ENCODE measurements around the gene PNKP. TPM values are rescaled to one million over a fixed set of nuclear protein-coding genes. Genes with fewer than 3 reads are reported as not detected.

Gene PNKP
- total RNA-seq, 1 experiment from 2014 or later = 90.3 TPM

DNA sequence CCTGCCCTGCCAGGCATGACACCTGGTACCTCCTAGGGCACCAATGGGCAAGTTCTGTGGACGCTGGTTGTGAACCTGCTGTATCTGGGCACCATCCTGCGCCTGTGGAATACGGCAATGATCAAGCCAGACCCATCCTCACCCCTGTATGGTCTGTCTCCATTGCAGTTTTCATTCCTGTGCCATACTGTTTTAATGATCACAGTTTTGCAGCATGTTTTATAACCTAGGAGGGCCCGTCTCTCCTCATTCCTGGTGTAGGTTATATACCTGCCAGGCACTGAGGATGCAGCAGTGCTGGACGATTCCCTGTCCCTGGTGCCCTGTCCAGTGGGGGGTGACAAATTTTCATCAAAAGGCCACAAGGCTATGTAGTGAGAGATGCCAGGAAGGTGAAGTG lies 15.7 kb upstream of the PNKP start:
- Mint-ChIP-seq H3K27me3 (ENCODE audit: insufficient read depth, unreplicated experiment) (no peaks in the 10 kb centered on the region), H3K36me3 (ENCODE audit: insufficient read depth, unreplicated experiment) (peaks cover 79% of the 10 kb centered on the region), H3K4me1 (ENCODE audit: insufficient read depth, unreplicated experiment) (peaks cover 4% of the 10 kb centered on the region), H3K4me3 (ENCODE audit: unreplicated experiment) (no peak overlapping the region), H3K9me3 (ENCODE audit: unreplicated experiment) (no peaks in the 10 kb centered on the region), H3K27ac (ENCODE audit: low read depth, unreplicated experiment) (no peak overlapping the region)
- BruUV-seq (replicated peaks) = no TSS peak
- TF ChIP-seq, protein P1, sequence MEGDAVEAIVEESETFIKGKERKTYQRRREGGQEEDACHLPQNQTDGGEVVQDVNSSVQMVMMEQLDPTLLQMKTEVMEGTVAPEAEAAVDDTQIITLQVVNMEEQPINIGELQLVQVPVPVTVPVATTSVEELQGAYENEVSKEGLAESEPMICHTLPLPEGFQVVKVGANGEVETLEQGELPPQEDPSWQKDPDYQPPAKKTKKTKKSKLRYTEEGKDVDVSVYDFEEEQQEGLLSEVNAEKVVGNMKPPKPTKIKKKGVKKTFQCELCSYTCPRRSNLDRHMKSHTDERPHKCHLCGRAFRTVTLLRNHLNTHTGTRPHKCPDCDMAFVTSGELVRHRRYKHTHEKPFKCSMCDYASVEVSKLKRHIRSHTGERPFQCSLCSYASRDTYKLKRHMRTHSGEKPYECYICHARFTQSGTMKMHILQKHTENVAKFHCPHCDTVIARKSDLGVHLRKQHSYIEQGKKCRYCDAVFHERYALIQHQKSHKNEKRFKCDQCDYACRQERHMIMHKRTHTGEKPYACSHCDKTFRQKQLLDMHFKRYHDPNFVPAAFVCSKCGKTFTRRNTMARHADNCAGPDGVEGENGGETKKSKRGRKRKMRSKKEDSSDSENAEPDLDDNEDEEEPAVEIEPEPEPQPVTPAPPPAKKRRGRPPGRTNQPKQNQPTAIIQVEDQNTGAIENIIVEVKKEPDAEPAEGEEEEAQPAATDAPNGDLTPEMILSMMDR (IDR thresholded peaks at IDR 0.05; ENCODE audit: unreplicated experiment) = no peak
- no peak for DNase-seq (ENCODE audit: unreplicated experiment)
- ChIA-PET POLR2A (no interaction called here), CTCF (interaction anchor here (0.6 kb wide), 1 partner anchor 18 kb away, joined by 3 read pairs; no protein-coding TSS in a partner anchor)
- intact Hi-C loops (cut with micrococcal nuclease) = no loop called here

DNA sequence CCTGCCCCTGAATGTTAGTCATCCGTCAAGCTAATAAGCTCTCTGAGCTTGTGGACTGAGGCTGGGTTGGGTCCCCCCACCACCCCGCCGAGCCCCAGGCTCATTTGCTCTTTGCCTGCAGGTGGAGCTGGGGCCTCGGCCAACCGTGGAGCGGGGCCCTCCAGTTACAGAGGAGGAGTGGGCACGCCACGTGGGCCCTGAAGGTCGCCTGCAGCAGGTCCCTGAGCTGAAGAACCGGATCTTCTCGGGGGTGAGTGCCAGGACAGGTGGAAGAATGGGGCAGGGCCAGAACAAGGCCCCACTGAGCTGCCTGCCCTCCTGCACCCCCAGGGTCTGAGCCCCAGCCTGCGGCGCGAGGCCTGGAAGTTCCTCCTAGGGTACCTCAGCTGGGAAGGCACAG lies 15.3 kb upstream of the PNKP start:
- POLR2A ChIA-PET = no interaction called here
- Mint-ChIP-seq H3K27ac (ENCODE audit: low read depth, unreplicated experiment) (no peak overlapping the region), H3K9me3 (ENCODE audit: unreplicated experiment) (no peaks in the 10 kb centered on the region), H3K4me1 (ENCODE audit: insufficient read depth, unreplicated experiment) (peaks cover 4% of the 10 kb centered on the region), H3K4me3 (ENCODE audit: unreplicated experiment) (no peak overlapping the region), H3K36me3 (ENCODE audit: insufficient read depth, unreplicated experiment) (peaks cover 82% of the 10 kb centered on the region), H3K27me3 (ENCODE audit: insufficient read depth, unreplicated experiment) (no peaks in the 10 kb centered on the region)
- BruUV-seq (replicated peaks) = no TSS peak
- intact Hi-C loops (cut with micrococcal nuclease) = no loop called here
- TF ChIP-seq, protein P1 (IDR thresholded peaks at IDR 0.05; ENCODE audit: unreplicated experiment) = no peak
- no peak for DNase-seq (ENCODE audit: unreplicated experiment)
- CTCF ChIA-PET = interaction anchor here (0.6 kb wide), 1 partner anchor 17 kb away, joined by 3 read pairs; no protein-coding TSS in a partner anchor

GRCh38 chr19:49881672-49882394 lies 14.5 kb upstream of the PNKP start:
- peaks cover 4% of the 10 kb centered on the region for H3K4me1 Mint-ChIP-seq (ENCODE audit: insufficient read depth, unreplicated experiment)
- no TSS peak for BruUV-seq (replicated peaks)

GRCh38 chr19:49881186-49881585 lies 13.8 kb upstream of the PNKP start:
- intact Hi-C loops (cut with micrococcal nuclease) = no loop called here
- Mint-ChIP-seq H3K4me3 (ENCODE audit: unreplicated experiment) (no peak overlapping the region), H3K36me3 (ENCODE audit: insufficient read depth, unreplicated experiment) (peaks cover 78% of the 10 kb centered on the region), H3K27ac (ENCODE audit: low read depth, unreplicated experiment) (no peak overlapping the region), H3K4me1 (ENCODE audit: insufficient read depth, unreplicated experiment) (peaks cover 4% of the 10 kb centered on the region), H3K27me3 (ENCODE audit: insufficient read depth, unreplicated experiment) (no peaks in the 10 kb centered on the region), H3K9me3 (ENCODE audit: unreplicated experiment) (no peaks in the 10 kb centered on the region)
- ChIA-PET CTCF (interaction anchor here (0.7 kb wide), 1 partner anchor 69 kb away, joined by 3 read pairs; no protein-coding TSS in a partner anchor), POLR2A (no interaction called here)
- DNase-seq (ENCODE audit: unreplicated experiment) = no peak
- TF ChIP-seq, protein P1 (IDR thresholded peaks at IDR 0.05; ENCODE audit: unreplicated experiment) = no peak
- no TSS peak for BruUV-seq (replicated peaks)

More at GRCh38 chr19:49881672-49882394, 14.5 kb upstream of the PNKP start:
- Mint-ChIP-seq H3K4me3 (ENCODE audit: unreplicated experiment) (no peak overlapping the region), H3K27me3 (ENCODE audit: insufficient read depth, unreplicated experiment) (no peaks in the 10 kb centered on the region), H3K27ac (ENCODE audit: low read depth, unreplicated experiment) (no peak overlapping the region), H3K9me3 (ENCODE audit: unreplicated experiment) (no peaks in the 10 kb centered on the region), H3K36me3 (ENCODE audit: insufficient read depth, unreplicated experiment) (peaks cover 82% of the 10 kb centered on the region)
- intact Hi-C loops (cut with micrococcal nuclease) = no loop called here
- ChIA-PET CTCF (interaction anchor here (0.6 kb wide), 1 partner anchor 1215 kb away, joined by 3 read pairs; no protein-coding TSS in a partner anchor), POLR2A (no interaction called here)
- DNase-seq (ENCODE audit: unreplicated experiment) = no peak
- TF ChIP-seq, protein P1 (IDR thresholded peaks at IDR 0.05; ENCODE audit: unreplicated experiment) = no peak
